NAMALWA (cell line): ENCODE results near the gene EMC9.

Source experiments
- DNase-seq: peaks from one replicate; pipeline ENCODE4 v3.0.0-alpha.2; 2015; ENCODE audit warnings: low spot score

The EMC9 gene

GRCh38 chr14:24131549-24131966 lies 9.8 kb downstream of the EMC9 start:
- no peak for DNase-seq

DNA sequence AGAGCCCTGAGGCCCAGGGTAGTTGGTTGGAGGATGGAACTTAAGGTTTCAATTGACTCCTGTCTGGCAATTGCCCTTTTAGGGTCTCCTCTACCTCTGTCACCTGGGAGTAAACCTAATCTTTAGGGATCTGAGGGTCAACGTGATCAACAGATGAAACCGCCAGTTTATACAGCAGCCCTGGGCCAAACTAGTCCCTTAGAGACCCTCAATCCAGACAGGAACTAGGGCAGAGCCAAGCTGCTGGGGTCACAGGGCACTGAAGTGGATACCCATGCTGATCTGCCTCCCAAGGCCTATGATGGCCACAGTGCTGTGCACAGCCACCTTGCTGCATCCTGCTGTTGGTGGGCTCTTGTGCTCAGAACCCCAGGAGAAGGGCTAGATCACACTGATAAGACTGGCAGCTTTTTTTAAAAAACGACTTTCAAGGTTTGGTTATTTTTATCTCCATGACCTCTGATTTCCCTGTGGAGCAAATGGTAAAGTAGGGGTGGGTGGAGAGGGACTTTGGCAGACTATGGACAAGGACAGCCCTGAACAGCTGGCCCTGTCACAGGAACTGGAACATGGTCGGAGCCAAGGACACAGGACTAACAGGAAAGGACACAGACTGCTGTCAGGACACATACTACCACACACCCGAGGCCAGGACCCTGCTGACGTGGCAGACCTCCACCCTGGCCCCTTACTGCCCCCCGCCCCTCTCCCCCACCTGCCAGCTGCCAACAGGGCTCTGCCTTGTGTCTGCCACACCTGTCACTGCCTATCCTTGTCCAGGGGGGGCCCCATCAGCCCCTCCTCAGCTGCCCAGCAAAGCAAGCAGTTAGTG lies 10.5 kb downstream of the EMC9 start:
- no peak for DNase-seq

GRCh38 chr14:24130380-24130716 lies 11.0 kb downstream of the EMC9 start, which contains the start of gene FITM1:
Gene FITM1, plus strand, starts transcription at chr14:24130659. Its CDS starts 905 bp downstream, at chr14:24131564.
- no peak for DNase-seq

- no peak for DNase-seq
Measured at GRCh38 chr14:24129410-24129998, 11.9 kb downstream of the EMC9 start.

DNA sequence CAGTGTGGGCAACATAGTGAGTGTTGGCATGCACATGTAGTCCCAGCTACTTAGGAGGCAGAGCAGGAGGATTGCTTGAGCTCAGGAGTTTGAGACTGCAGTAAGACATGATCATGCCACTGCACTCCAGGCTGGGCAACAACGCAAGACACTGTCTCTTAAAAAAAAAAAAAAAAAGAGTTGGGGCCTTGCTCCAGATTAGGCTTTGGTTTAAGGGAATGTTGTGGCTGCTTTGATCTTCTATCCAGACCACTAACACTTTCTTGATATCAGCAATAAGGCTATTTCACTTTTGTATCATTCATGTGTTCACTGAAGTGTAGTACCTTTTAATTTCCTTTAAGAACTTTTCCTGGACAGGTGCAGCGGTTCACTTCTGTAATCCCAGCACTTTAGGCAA lies 13.7 kb downstream of the EMC9 start:
- DNase-seq, result no peak

GRCh38 chr14:24126939-24127338 lies 14.5 kb downstream of the EMC9 start:
- no peak for DNase-seq

GRCh38 chr14:24123424-24124417 lies 17.7 kb downstream of the EMC9 start:
- no peak for DNase-seq

DNA sequence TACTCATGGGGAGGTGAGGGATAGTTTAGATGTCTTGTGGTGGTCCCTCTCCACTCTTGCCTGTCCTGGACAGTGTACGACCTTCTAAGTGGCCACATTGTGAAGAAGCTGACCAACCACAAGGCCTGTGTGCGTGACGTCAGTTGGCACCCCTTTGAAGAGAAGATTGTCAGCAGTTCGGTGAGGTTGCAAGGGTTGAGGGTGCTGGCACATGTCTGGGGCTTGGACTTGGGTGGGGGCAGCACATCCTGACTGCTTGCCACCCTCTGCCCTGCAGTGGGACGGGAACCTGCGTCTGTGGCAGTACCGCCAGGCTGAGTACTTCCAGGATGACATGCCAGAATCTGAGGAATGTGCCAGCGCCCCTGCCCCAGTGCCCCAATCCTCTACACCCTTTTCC lies 18.5 kb downstream of the EMC9 start:
- no peak for DNase-seq

DNA sequence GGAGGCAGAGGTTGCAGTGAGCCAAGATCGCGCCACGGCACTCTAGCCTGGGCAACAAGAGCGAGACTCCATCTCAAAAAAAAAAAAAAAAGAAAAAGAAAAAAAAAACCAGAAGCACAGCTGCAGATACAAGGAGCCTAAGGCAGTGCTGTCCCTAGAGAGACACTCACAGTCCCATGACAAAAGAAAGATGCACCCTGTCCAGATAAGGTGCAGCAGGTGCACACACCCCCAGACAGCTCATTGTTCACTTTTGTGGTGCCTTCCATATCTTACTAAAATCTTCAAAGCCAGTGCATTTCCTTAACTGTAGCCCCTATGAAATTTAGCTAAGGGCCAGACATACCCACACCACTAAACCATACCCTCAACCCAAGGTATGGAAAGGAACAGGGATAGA lies 19.0 kb downstream of the EMC9 start:
- no peak for DNase-seq

GRCh38 chr14:24121210-24121609 lies 20.2 kb downstream of the EMC9 start:
- DNase-seq, result no peak

DNA sequence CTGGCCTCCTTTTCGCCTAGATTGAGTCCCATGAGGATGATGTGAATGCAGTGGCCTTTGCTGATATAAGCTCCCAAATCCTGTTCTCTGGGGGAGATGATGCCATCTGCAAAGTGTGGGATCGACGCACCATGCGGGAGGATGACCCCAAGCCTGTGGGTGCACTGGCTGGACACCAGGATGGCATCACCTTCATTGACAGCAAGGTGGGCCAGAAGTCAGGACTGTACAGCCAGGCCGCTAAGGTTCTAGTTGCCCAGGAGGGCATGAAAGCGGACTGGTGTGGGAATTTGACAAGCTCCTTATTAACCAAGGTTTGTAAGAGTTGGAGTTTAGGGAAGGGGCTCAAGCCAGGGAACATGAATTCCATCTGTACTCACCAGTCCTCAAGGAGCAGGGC lies 21.7 kb downstream of the EMC9 start:
- DNase-seq, result no peak

DNA sequence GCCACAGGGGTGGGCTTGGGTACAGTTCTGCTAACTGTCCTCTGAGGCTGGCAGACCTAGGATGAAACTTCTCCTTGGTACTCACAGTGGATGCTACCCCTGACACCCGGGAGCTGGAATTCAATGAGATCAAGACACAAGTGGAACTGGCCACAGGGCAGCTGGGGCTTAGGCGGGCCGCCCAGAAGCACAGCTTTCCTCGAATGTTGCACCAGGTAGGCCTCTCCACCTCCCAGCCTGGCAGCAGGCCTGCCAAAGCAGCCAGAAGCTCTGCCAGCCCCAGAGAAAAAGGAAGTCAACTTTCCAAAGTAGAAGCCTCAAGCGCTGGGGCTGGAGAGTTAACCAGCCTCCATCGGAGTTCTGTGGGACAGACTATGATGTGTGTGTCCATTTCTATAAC lies 24.2 kb downstream of the EMC9 start:
- no peak for DNase-seq

DNA sequence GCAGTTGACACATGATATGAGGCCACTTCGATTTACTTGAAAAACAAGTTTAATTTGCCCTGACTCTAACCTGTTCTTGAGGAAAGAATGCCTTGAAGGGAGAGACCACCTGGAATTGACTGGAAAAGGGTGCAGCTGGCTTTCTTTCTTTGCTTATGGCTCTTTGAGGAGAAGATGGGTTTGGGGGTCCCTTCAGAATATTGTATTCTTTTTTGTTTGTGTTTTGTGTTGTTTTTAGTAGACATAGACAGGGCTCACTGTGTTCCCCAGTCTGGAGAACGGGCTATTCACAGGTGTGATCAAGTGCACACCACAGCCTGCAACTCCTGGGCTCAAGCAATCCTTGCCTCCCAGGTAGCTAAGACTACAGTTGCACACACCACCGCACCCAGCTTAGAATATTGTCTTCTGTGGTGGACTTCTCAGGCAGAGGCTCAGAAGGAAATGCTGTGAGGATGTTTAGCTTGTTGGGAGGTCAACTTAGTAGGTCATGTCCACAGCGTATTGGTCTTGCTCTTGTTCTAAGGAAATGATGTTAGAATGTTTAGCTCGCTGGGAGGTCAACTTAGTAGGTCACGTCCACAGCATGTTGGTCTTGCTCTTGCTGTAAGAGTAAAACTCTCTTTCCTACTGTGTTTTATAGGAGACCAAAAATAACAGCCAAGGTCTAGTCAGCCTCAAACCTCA lies 25.1 kb downstream of the EMC9 start:
- DNase-seq, result no peak

DNA sequence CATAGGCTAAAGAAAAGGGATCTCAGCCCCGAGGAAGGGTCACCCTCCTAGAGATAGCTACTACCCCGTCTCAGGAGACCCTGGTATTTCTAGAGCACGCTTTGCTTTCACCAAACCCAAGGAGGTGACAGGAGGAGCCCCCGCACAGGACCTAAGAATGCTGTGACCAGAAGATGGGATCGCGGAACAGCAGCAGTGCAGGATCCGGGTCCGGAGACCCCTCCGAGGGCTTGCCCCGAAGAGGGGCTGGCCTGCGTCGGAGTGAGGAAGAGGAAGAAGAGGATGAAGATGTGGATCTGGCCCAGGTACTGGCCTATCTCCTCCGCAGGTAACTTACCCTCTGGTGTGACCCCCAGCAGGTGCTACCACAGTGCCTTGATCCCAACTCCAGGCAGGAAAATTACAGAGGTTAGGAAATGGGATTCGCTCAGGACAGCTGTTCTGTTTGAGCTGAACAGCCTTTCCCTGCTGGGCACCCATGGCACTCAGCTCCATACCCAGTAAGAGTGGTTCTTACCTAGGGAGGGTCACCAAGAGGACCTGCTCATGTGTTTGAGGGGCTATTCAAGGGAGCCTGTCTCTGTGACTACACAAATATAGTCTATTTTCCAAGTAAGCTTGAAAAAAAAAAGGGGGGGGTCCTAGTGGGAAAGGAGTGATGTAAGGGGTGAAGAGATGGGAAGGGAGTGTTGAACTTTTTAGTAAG lies 25.8 kb downstream of the EMC9 start:
- no peak for DNase-seq

DNA sequence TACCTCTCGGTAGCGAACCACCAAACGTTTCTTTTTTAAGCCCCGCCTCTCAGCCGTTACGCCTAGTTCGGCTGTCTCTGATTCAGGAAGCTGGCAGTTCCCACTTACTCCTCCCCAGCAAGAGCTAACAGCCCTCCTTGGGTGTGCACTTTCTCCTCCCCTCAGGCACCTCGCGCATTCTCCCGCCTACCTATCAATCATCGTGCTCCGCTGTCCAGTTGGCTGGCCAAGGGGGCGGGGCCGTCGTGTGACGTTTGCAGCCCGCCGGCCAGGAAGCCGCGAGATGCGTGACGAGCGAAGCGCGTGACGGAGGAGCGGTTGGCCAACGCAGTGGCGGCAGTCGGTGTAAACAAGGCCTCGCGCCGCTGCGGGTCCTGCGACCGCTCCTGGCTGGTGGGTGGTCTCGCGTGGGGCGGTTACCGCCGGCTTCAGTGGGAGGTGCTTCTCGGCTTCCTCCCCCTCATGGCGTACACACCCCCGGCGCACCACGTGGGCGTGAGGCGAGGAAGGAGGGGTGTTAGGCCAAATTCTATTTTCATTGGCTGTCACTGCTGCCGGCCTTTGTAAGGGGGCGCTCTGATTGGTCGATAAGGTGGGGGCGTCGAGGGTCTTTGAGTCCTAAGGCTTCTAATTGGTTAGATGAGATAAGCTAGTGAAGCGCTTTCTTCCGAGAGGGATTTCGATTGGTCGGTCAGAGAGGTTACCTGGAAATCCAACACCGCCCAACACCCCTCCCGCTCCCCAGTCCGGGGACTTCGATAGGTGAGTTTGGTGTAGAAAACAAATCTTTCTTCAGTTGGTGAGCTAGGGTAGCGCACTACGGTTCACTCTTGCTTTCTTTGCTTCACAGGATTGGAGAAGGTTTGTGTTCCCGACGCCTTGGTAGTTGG lies 26.6 kb downstream of the EMC9 start, which contains the start of the genes DCAF11 and NRL:
Gene DCAF11 (plus strand): TSS at position 246 of the 890 bp plus-strand sequence. CDS start 818 bp downstream, outside the sequence.
Gene NRL (minus strand): TSS at position 418 of the 890 bp plus-strand sequence. CDS start 32,101 bp downstream, outside the sequence.
- DNase-seq, result peak; percentile 100

GRCh38 chr14:24113801-24114531 lies 27.4 kb downstream of the EMC9 start:
- DNase-seq, result peak; percentile 93

- DNase-seq, result no peak
Measured at GRCh38 chr14:24113379-24113800, 28.0 kb downstream of the EMC9 start.

- no peak for DNase-seq
Measured at GRCh38 chr14:24110523-24110922, 30.9 kb downstream of the EMC9 start.

DNA sequence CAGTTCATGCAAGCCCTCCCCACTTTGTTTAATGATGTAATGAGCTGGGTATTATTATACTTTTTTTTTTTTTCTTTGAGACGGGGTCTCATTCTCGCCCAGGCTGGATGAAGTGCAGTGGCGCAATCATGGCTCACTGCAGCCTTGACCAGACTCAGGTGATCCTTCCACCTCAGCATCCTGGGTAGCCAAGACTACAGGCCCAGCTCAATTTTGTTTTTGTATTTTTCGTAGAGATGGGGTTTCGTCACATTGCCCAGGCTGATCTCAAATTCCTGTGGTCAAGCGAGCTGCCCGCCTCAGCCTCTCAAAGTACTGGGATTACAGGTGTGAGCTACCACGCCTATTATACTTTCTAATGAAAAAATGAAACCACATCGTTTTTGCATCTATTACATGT lies 31.3 kb downstream of the EMC9 start:
- DNase-seq, result no peak
